H1 (cell line): ENCODE measurements around the gene MDFIC. TPM values are rescaled to one million over a fixed set of nuclear protein-coding genes. Genes with fewer than 3 reads are reported as not detected.

Experiments
- CTCF ChIA-PET: fragments of 300-600 bp; sonication (Branson Sonifier 250); formaldehyde crosslinking; loops from one replicate; lab custom pipeline; 2021; ENCODE audit not compliant: partially characterized antibody; lab: Charles Lee
- POLR2A ChIA-PET: fragments of 300-600 bp; sonication (Branson Sonifier 250); formaldehyde crosslinking; loops from one replicate; lab custom pipeline; 2021; ENCODE audit warnings: inconsistent platforms; ENCODE audit not compliant: partially characterized antibody; lab: Charles Lee
- DNase-seq, 2 experiments: peaks; one replicate each; pipeline versions ENCODE4 v3.0.0 to v3.0.0-alpha.2; 2010 to 2022; ENCODE audit warnings: low spot score in 2 of 2, low read depth in 1 of 2, mixed read lengths in 1 of 2
- FAIRE-seq: peaks from 2 replicates; lab custom pipeline; 2011; peaks lifted over from hg19 to GRCh38; lab: Jason Lieb, UNC
- H2AFZ ChIP-seq: 2 replicates; pipeline ENCODE4 v1.8.1; 2012; ENCODE audit warnings: low read length, inconsistent platforms
- H2AK5ac ChIP-seq: 2 replicates; pipeline ENCODE4 v1.6.1; 2013; ENCODE audit warnings: low read depth, low read length
- H2BK120ac ChIP-seq: replicated peaks from 2 replicates; pipeline ENCODE3; 2013; ENCODE audit warnings: low read depth, low read length, inconsistent platforms
- H2BK12ac ChIP-seq: 2 replicates; pipeline ENCODE4 v1.6.1; 2013; ENCODE audit warnings: low read depth, low read length
- H2BK15ac ChIP-seq: 2 replicates; pipeline ENCODE4 v1.6.1; 2013; ENCODE audit warnings: low read length
- H2BK20ac ChIP-seq: 2 replicates; pipeline ENCODE4 v1.6.1; 2013; ENCODE audit warnings: low read length
- H2BK5ac ChIP-seq: 2 replicates; pipeline ENCODE4 v1.6.1; 2013; ENCODE audit warnings: low read depth, low read length
- H3K14ac ChIP-seq: 2 replicates; pipeline ENCODE4 v1.6.1; 2013; ENCODE audit warnings: inconsistent platforms; ENCODE audit not compliant: insufficient read length
- H3K18ac ChIP-seq: 2 replicates; pipeline ENCODE4 v1.6.1; 2013; ENCODE audit warnings: low read length; ENCODE audit errors: extremely low read depth
- H3K23ac ChIP-seq: 2 replicates; pipeline ENCODE4 v1.6.1; 2013; ENCODE audit warnings: inconsistent platforms; ENCODE audit not compliant: insufficient read length
- H3K23me2 ChIP-seq: 2 replicates; pipeline ENCODE4 v1.6.1; 2013; ENCODE audit warnings: low read depth, low read length
- H3K27ac ChIP-seq: 2 replicates; pipeline ENCODE4 v1.6.1; 2011; ENCODE audit warnings: low read depth, low read length, inconsistent platforms
- H3K27me3 ChIP-seq, 4 experiments: replicated peaks in 1 of 4; 1 replicate in 1 of 4; 2 replicates in 3 of 4; pipeline versions ENCODE4 v1.6.1 to v1.8.1; 2011 to 2013; ENCODE audit warnings: low read length in 3 of 4, mild to moderate bottlenecking in 3 of 4, inconsistent platforms in 2 of 4, mixed read lengths in 2 of 4, moderate library complexity in 1 of 4; ENCODE audit not compliant: control insufficient read depth in 3 of 4, insufficient read depth in 3 of 4; ENCODE audit errors: extremely low read depth in 1 of 4
- H3K36me3 ChIP-seq, 4 experiments: 2 replicates each; pipeline versions ENCODE4 v1.6.1 to v1.8.1; 2011 to 2013; ENCODE audit warnings: mild to moderate bottlenecking in 4 of 4, low read length in 3 of 4, moderate library complexity in 2 of 4, control low read depth in 1 of 4, inconsistent platforms in 1 of 4; ENCODE audit not compliant: insufficient read depth in 4 of 4, control insufficient read depth in 2 of 4
- H3K4ac ChIP-seq: replicated peaks from 2 replicates; pipeline ENCODE3; 2013; ENCODE audit warnings: low read length, low read depth, mixed read lengths, inconsistent platforms; ENCODE audit not compliant: insufficient read length
- H3K4me1 ChIP-seq, 4 experiments: replicated peaks in 1 of 4; 1 replicate in 1 of 4; 2 replicates in 3 of 4; pipeline versions ENCODE4 v1.6.1 to v1.8.1; 2011 to 2013; ENCODE audit warnings: low read length in 3 of 4, inconsistent platforms in 2 of 4, mixed read lengths in 1 of 4; ENCODE audit not compliant: insufficient read depth in 4 of 4, control insufficient read depth in 3 of 4
- H3K4me2 ChIP-seq, 2 experiments: 2 replicates each; pipeline versions ENCODE4 v1.6.1 to v1.8.1; 2011 to 2013; ENCODE audit warnings: low read depth in 2 of 2, low read length in 2 of 2, control low read depth in 1 of 2, inconsistent platforms in 1 of 2, mild to moderate bottlenecking in 1 of 2; ENCODE audit not compliant: insufficient read depth in 1 of 2
- H3K4me3 ChIP-seq, 4 experiments: fragments of 200-600, 300-600 bp in 1 of 4; sonication (generic), shearing (Covaris generic), sonication (Bioruptor Twin) in 1 of 4; 2 replicates each; pipeline versions ENCODE4 v1.5.1 to v1.8.1; 2011 to 2016; ENCODE audit warnings: low read length in 4 of 4, low read depth in 3 of 4, control low read depth in 2 of 4, inconsistent platforms in 2 of 4, mild to moderate bottlenecking in 2 of 4, mixed read lengths in 1 of 4, moderate library complexity in 1 of 4; ENCODE audit not compliant: insufficient read depth in 2 of 4; ENCODE audit errors: extremely low read depth in 1 of 4
- H3K56ac ChIP-seq: replicated peaks from 2 replicates; pipeline ENCODE3; 2013; ENCODE audit warnings: low read depth, mild to moderate bottlenecking, mixed read lengths, low read length, inconsistent platforms; ENCODE audit not compliant: insufficient read length
- H3K79me1 ChIP-seq: 2 replicates; pipeline ENCODE4 v1.6.1; 2013; ENCODE audit warnings: low read depth, low read length, control low read depth
- H3K79me2 ChIP-seq, 2 experiments: 2 replicates each; pipeline versions ENCODE4 v1.6.1 to v1.8.1; 2012 to 2013; ENCODE audit warnings: low read length in 2 of 2, mild to moderate bottlenecking in 2 of 2, inconsistent platforms in 1 of 2; ENCODE audit not compliant: insufficient read depth in 2 of 2, control insufficient read depth in 1 of 2
- H3K9ac ChIP-seq, 4 experiments: replicated peaks in 1 of 4; 1 replicate in 1 of 4; 2 replicates in 3 of 4; pipeline versions ENCODE4 v1.6.1 to v1.8.1; 2011 to 2013; ENCODE audit warnings: low read depth in 3 of 4, low read length in 3 of 4, control low read depth in 2 of 4, mild to moderate bottlenecking in 2 of 4, moderate library complexity in 2 of 4, inconsistent platforms in 1 of 4; ENCODE audit errors: extremely low read depth in 1 of 4
- H3K9me3 ChIP-seq, 2 experiments: 2 replicates each; pipeline versions ENCODE4 v1.6.1 to v1.8.1; 2012 to 2013; ENCODE audit warnings: mild to moderate bottlenecking in 2 of 2, moderate library complexity in 2 of 2, control low read depth in 1 of 2, inconsistent platforms in 1 of 2, low read depth in 1 of 2, low read length in 1 of 2, mixed read lengths in 1 of 2; ENCODE audit not compliant: insufficient read depth in 2 of 2
- H4K20me1 ChIP-seq, 2 experiments: replicated peaks in 1 of 2; 2 replicates each; pipeline versions ENCODE3 to v1.8.1; 2011 to 2013; ENCODE audit warnings: inconsistent platforms in 2 of 2, low read length in 2 of 2, mild to moderate bottlenecking in 1 of 2; ENCODE audit not compliant: insufficient read depth in 2 of 2, control insufficient read depth in 1 of 2
- H4K5ac ChIP-seq: 2 replicates; pipeline ENCODE4 v1.6.1; 2013; ENCODE audit warnings: low read length, low read depth, mixed read lengths, inconsistent platforms; ENCODE audit not compliant: insufficient read length
- H4K8ac ChIP-seq: 2 replicates; pipeline ENCODE4 v1.8.0; 2013; ENCODE audit warnings: mild to moderate bottlenecking, moderate library complexity, low read length, inconsistent platforms; ENCODE audit not compliant: insufficient read depth; ENCODE audit errors: extremely low read depth
- H4K91ac ChIP-seq: replicated peaks from 2 replicates; pipeline ENCODE3; 2013; ENCODE audit warnings: low read length, mixed read lengths, inconsistent platforms; ENCODE audit not compliant: insufficient read length
- ASH2L ChIP-seq: fragments of 200-600, 300-600 bp; sonication (generic); IDR thresholded peaks from one replicate; pipeline ENCODE4 v1.7.1; 2017; ENCODE audit warnings: low read length
- ATF3 ChIP-seq: IDR thresholded peaks from 2 replicates; pipeline ENCODE4 v1.6.1; 2011; ENCODE audit warnings: low read depth, mild to moderate bottlenecking, low read length; ENCODE audit not compliant: insufficient read depth
- EGR1 ChIP-seq: IDR thresholded peaks from 2 replicates; pipeline ENCODE4 v1.6.1; 2011; ENCODE audit warnings: low read depth, low read length, borderline replicate concordance
- SP2 ChIP-seq: IDR thresholded peaks from 2 replicates; pipeline ENCODE4 v1.6.1; 2012; ENCODE audit warnings: mild to moderate bottlenecking, low read length, inconsistent platforms
- WGBS, 2 experiments: shearing (Covaris generic) in 1 of 2; methylation state at CpG; one replicate each; pipeline versions ENCODE4 v1.1.6 to v1.1.7; 2013 to 2015; ENCODE audit warnings: low lambda C conversion rate in 2 of 2, mixed read lengths in 2 of 2, inconsistent platforms in 1 of 2, low coverage in 1 of 2, missing lambda C conversion rate in 1 of 2; ENCODE audit not compliant: insufficient replicate concordance in 2 of 2, insufficient coverage in 1 of 2, insufficient read length in 1 of 2; ENCODE audit errors: extremely low coverage in 1 of 2, missing lambda C conversion rate in 1 of 2; 5-methylcytosine and 5-hydroxymethylcytosine counted together
- polyA plus RNA-seq, 7 experiments: library from polyadenylated mRNA; depleted of rRNA in 3 of 7; stranded (reverse) in 5 of 7; unstranded in 2 of 7; fragments of >200 nt in 5 of 7; fragments of 200-250 nt in 2 of 7; gene quantifications; 1 replicate in 5 of 7; 2 replicates in 1 of 7; 4 replicates in 1 of 7; pipeline versions ENCODE4 v1.2.1 to v1.2.3, GENCODE V29; 2011 to 2013; ENCODE audit warnings: missing spikeins in 2 of 7, mixed read lengths in 2 of 7
- total RNA-seq: library from RNA; stranded (reverse); fragmentation: NEBNext Ultra II Directional; extraction: Animal tissue kit (Norgen Biotek cat#: 25700); gene quantifications from 2 replicates; pipeline ENCODE4 v1.2.1, GENCODE V29; 2021

The MDFIC gene
- total and polyA plus RNA-seq, 2 of the 8 experiments (the other 6 are each of a cell fraction or from before 2014, with no cell fraction given): 2.3 to 11.4 TPM

- no peak overlapping the region for H3K23ac ChIP-seq
- H2AFZ ChIP-seq: no peak overlapping the region
- no peak for TF ChIP-seq ATF3
- TF ChIP-seq SP2: no peak
- TF ChIP-seq ASH2L: no peak
- no peak for TF ChIP-seq EGR1
- H3K23me2 ChIP-seq: no peaks in the 10 kb centered on the region
- H2BK5ac ChIP-seq: no peak overlapping the region
- H3K36me3 ChIP-seq: no peaks in the 10 kb centered on the region
- H3K27ac ChIP-seq: no peak overlapping the region
- ChIA-PET POLR2A (no interaction called here), CTCF (interaction anchor here (0.7 to 0.9 kb wide), 2 partner anchors 10 to 282 kb away, joined by 3 read pairs; no protein-coding TSS in a partner anchor)
- DNase-seq (no peak), FAIRE-seq (no peak)
- H4K91ac ChIP-seq: no peak overlapping the region
- no peaks in the 10 kb centered on the region for H3K79me1 ChIP-seq
- no peak overlapping the region for H2BK120ac ChIP-seq
- H3K9ac ChIP-seq: no peak overlapping the region
- H3K27me3 ChIP-seq: no peaks in the 10 kb centered on the region
- no peaks in the 10 kb centered on the region for H3K9me3 ChIP-seq
- no peak overlapping the region for H3K56ac ChIP-seq
- no peak overlapping the region for H2BK12ac ChIP-seq
- H4K8ac ChIP-seq: no peak overlapping the region
- H4K5ac ChIP-seq: no peak overlapping the region
- no peak overlapping the region for H3K4me3 ChIP-seq
- H2BK15ac ChIP-seq: no peak overlapping the region
- H3K4me2 ChIP-seq: no peak overlapping the region
- H2BK20ac ChIP-seq: no peak overlapping the region
- 92% methylated on average over 1 of the region's 1 CpG; no CpG with 5 or more reads in 1 of the 2 experiments for WGBS, 2 experiments
- no peak overlapping the region for H3K18ac ChIP-seq
- no peak overlapping the region for H3K14ac ChIP-seq
- no peaks in the 10 kb centered on the region for H4K20me1 ChIP-seq
- H3K4me1 ChIP-seq: peaks cover 0 to 7% (median 3%) of the 10 kb centered on the region in 4 experiments; a peak in 3 of 7 replicates
- H3K4ac ChIP-seq: no peak overlapping the region
- H2AK5ac ChIP-seq: no peak overlapping the region
- H3K79me2 ChIP-seq: no peaks in the 10 kb centered on the region
These were observed 21.6 kb downstream of the MDFIC start for GRCh38 chr7:114943530-114943929.
